Stromal cell of bone marrow (primary cell): ENCODE data around the gene GALM.

Experiments used
- DNase-seq: peaks from one replicate; pipeline ENCODE4 v3.0.0-alpha.2; 2012; ENCODE audit warnings: low read depth

GALM gene

GRCh38 chr2:38771632-38772031 is 105.7 kb downstream of the GALM start:
- DNase-seq: peak; percentile 10

DNA sequence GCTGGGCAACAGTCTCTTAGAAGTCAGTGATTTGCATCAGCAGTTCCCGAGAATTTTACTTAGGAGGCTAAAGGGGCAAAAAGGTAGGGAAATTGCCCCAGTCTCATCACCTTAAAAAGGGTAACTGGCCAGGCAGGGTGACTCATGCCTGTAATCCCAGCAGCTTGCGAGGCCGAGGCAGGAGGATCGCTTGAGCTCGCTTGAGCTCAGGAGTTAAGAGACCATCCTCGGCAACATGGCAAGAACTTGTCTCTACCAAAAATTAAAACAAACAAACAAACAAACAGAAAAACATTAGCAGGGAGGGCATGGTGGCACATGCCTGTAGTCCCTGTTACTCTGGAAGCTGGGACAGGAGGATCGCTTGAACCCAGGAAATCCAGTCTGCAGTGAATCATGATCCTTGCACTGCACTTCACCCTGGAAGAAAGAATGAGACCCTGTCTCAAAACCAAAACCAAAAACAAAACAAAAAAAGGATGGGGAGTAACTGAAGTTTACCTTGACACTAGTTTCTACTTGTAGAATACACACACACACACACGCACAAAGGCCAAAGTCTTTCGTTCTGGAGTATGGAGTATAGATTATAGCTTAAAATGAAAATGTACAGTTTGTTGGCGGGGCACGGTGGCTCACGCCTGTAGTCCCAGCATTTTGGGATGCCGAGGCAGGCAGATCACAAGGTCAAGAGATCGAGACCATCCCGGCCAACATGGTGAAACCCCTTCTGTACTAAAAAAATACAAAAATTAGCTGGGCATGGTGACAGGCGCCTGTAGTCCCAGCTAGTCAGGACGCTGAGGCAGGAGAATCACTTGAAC is 109.4 kb downstream of the GALM start:
- no peak for DNase-seq

DNA sequence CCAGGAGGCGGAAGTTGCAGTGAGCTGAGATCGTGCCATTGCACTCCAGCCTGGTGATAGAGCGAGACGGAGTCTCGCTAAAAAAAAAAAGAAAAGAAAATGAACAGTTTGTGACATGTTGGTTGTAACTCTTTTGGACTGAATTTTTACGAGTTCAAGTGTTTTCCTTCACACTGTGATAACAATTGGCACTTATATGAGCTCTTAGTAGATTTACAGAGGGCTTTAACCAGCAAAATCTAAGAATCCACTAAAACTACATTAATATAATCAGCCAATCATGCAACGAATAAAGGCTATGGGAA is 110.0 kb downstream of the GALM start:
- no peak for DNase-seq

GRCh38 chr2:38776531-38776930 is 110.6 kb downstream of the GALM start:
- DNase-seq: no peak

DNA sequence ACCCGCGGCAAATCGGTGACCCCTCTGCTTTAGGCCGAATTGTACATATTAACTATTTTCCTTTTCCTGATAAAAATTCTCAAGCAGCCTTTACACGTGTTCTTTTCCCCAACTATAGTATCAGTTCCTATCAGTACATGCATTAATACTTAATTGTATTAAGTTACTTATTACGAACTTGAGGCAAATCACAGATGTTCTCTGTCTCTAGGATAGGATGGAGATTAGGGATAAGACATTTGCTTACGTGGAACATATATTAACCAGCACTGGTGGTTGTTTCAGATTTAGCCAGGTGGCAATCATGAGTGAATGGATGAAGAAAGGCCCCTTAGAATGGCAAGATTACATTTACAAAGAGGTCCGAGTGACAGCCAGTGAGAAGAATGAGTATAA is 112.8 kb downstream of the GALM start:
- DNase-seq: no peak

GRCh38 chr2:38783586-38783985 is 117.7 kb downstream of the GALM start:
- DNase-seq: no peak
